HG03460 (cell line): Measurements from ENCODE around the gene SYS1.
"Not testable (repeated sequence)": the region's sequence is repeated elsewhere in the genome, so short reads cannot be mapped to it uniquely, and the experiment has no call there.

Experiments used
- ATAC-seq: cut with Tn5 transposase; IDR thresholded peaks from one replicate; pipeline ENCODE4 v1.9.1; 2021; ENCODE audit not compliant: unreplicated experiment

SYS1 gene

GRCh38 chr20:45339799-45340198 lies 23.2 kb upstream of the SYS1 start:
- ATAC-seq, result no peak

- no peak for ATAC-seq
Measured at GRCh38 chr20:45340236-45340847, 22.6 kb upstream of the SYS1 start.

DNA sequence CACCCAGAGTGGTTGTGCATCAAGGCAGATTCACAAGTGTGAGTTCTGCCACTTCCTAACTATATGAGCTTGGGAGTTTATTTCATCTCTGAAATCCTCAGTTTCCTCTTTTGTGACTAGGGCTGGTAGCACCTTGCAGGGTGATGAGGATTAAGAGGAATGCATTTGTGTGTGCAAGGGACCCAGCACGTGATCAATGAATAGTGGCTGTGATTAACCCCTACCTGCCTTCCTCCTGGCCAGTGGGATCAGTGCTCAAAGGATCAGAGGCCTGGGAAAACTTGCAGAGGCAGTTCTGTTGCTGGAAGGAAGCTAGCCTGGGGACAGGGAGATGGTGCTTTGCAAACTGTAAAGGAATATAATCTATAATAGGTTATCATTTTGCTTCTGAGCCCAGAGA lies 22.0 kb upstream of the SYS1 start:
- ATAC-seq, result no peak

GRCh38 chr20:45341579-45341938 lies 21.4 kb upstream of the SYS1 start:
- ATAC-seq, result no peak

DNA sequence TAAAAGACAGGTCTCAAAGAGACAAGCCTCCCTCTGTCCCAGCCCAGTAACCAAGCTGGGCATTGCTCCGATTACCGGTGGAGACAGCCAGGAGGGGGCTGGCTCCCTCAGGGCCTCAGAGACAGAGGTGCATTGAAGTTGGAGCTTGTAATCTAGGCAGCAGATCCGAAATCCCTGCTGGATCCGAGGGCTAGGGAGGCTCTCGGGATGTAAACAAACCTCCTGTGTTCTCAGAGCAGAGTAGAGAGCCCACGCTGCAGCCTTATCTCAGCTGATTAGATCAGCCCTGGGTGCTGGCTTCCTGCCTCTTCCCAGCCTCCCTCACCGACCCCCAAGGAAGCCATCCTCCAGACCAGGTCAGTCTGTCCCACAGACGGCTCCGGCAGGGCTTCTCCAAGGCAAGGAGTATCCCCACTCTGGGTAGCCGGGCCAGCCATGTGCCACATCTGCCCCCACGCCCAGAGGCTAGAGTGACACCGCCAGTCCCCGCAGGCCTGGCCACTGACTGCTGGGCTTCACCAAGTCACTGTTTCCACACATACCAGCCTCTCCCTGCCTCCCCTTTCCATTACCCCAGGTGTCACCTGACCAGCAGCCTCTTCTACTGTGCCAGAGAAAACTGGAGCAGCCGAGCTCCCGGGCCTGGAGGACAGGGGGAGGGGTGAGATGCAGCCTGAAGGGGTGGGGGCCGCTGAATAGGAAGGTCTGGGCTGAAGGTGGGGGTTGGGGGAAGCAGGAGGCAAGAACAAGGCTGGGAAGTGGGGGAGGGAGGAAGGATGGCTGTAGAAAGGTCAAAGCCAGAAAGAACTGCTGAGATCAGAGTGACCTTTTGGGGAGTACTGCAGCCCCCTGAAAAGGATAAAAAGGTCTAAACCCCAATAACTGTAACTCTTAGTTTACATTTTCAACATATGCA lies 20.8 kb upstream of the SYS1 start:
- ATAC-seq, result no peak

- ATAC-seq, result no peak
Measured at GRCh38 chr20:45342855-45343531, 20.0 kb upstream of the SYS1 start.

GRCh38 chr20:45343532-45344167 lies 19.3 kb upstream of the SYS1 start:
- ATAC-seq, result no peak

GRCh38 chr20:45344168-45344860 lies 18.6 kb upstream of the SYS1 start:
- ATAC-seq, result no peak

DNA sequence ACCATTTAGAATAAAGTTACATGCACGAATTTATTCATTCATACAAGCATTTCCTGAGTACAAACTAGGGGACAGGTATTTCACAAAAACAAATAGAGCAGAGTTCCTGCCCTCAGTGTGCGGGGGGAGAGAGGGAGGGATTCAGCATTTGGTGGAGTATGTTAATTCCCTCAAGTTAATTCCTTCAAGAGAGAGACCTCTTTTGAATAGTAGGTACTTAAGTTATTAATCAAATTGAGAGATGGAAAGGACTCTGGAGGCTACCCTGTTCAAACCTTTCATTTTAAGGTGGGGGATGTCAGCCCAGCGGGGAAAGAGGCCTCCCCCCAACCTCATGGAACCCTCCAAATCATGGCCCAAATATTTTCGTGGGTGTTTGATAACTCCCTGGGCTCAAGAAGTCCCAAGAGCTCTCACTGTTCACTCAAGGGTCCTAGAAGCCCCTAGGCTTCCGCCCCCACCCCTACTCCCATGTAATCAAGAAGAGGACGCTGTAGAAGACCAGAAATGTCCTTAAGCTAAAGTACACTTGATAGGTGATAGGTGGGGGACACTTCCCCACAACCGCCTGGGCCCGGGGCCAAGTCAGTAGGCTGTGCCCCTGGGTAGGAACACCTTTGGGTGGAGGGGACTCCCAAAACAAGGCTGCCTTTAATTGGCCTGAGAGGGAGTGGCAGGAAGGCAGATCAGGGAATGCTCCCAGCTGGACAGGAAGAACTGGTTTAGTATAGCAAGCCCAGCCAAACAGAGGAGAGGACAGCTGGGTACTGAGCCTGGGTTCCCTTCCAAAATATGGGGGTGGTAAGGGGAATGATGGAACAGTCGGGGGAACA lies 17.6 kb upstream of the SYS1 start:
- ATAC-seq, result no peak

- no peak for ATAC-seq
Measured at GRCh38 chr20:45346291-45346718, 16.7 kb upstream of the SYS1 start.

DNA sequence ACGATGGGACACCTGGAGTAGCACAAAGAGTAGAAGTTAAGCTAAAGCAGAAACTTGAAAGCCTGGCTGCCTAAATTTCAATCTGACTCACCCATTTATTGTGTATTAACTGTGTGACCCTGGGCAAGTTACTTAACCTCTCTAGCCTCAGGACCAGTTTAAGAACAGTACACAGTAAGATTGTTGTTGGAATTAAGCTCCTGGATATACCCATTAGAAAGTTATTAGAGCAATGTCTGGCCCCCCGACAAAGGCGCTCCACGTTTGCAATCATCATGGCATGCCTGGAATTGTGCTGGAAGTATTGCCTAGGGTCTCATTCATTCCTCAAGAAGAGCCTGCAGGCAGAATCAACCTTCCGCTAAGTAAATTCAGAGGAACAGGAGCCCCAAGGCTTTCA lies 16.1 kb upstream of the SYS1 start:
- no peak for ATAC-seq

- no peak for ATAC-seq
Measured at GRCh38 chr20:45347297-45347935, 15.5 kb upstream of the SYS1 start.

GRCh38 chr20:45347936-45348778 lies 14.8 kb upstream of the SYS1 start, which contains the start of gene SDC4:
Gene SDC4 (minus strand): TSS chr20:45348424. CDS start chr20:45348384, 40 bp downstream.
- ATAC-seq, result no peak

DNA sequence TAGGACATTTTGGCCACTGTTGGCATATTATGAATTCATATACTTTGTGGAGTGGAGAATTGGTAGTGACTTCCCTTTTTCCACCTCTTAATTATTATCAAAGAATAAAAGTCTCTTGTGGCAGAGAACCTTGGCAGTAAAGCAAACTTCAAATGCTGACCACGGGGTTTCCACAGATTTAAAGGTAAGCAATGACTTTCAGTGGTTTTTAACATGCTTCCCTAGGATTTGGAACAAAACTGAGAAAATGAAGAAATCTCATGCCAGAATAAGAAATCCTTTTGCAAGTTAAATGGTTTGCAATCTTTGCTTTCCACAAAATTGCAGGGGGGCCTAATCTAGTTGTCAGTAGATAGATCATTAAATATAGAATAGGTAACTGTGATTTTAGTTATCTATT lies 12.7 kb upstream of the SYS1 start:
- no peak for ATAC-seq

DNA sequence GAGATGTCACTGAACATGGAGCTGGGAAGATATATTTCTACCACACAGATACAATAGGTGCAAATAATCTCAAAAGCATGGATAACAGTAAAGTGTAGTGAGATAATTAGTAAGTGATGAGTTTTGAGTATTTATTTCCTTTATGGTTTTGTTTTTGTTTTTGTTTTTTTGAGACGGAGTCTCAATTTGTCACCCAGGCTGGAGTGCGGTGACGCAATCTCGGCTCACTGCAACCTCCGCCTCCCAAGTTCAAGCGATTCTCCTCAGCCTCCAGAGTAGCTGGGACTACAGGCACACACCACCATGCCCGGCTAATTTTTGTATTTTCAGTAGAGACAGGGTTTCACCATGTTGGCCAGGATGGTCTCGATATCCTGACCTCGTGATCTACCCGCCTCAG lies 12.2 kb upstream of the SYS1 start:
- not testable (repeated sequence) for ATAC-seq

- no peak for ATAC-seq
Measured at GRCh38 chr20:45352729-45353128, 10.2 kb upstream of the SYS1 start.

GRCh38 chr20:45353746-45354145 lies 9.2 kb upstream of the SYS1 start:
- no peak for ATAC-seq

- ATAC-seq, result no peak
Measured at GRCh38 chr20:45354423-45355208, 8.3 kb upstream of the SYS1 start.
